ENCODE results near the gene ERF.

The ERF gene

GRCh38 chr19:42279902-42280814 is 25.2 kb upstream of the ERF start:
- H3K27me3 ChIP-seq (ENCODE audit: control insufficient read depth, low read length) = no peaks in the 10 kb centered on the region
- H3K9me3 ChIP-seq (ENCODE audit: control insufficient read depth, insufficient read depth, low read length) = no peaks in the 10 kb centered on the region
- H4K20me1 ChIP-seq (ENCODE audit: control insufficient read depth, insufficient read depth, low read depth, low read length) = no peaks in the 10 kb centered on the region
- peak overlapping the region; percentile 78 for H3K4me3 ChIP-seq (ENCODE audit: low read length)
- peaks cover 43% of the 10 kb centered on the region for H3K4me1 ChIP-seq (ENCODE audit: control insufficient read depth, low read length)
- peaks cover 22% of the 10 kb centered on the region for H3K79me2 ChIP-seq (ENCODE audit: control insufficient read depth, low read length)
- H3F3A ChIP-seq (ENCODE audit: control insufficient read depth, insufficient read depth) = peaks cover 12% of the 10 kb centered on the region
- H3K4me2 ChIP-seq (ENCODE audit: low read length) = peak overlapping the region; percentile 99
- no peak for TF ChIP-seq EZH2phosphoT487 (IDR thresholded peaks at IDR 0.05; ENCODE audit: borderline replicate concordance, low read length)
- TF ChIP-seq, protein P1, sequence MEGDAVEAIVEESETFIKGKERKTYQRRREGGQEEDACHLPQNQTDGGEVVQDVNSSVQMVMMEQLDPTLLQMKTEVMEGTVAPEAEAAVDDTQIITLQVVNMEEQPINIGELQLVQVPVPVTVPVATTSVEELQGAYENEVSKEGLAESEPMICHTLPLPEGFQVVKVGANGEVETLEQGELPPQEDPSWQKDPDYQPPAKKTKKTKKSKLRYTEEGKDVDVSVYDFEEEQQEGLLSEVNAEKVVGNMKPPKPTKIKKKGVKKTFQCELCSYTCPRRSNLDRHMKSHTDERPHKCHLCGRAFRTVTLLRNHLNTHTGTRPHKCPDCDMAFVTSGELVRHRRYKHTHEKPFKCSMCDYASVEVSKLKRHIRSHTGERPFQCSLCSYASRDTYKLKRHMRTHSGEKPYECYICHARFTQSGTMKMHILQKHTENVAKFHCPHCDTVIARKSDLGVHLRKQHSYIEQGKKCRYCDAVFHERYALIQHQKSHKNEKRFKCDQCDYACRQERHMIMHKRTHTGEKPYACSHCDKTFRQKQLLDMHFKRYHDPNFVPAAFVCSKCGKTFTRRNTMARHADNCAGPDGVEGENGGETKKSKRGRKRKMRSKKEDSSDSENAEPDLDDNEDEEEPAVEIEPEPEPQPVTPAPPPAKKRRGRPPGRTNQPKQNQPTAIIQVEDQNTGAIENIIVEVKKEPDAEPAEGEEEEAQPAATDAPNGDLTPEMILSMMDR (IDR thresholded peaks at IDR 0.05; ENCODE audit: low read depth, low read length, poor library complexity, severe bottlenecking) = peak; percentile 89
- H3K36me3 ChIP-seq (ENCODE audit: control insufficient read depth, low read length) = no peaks in the 10 kb centered on the region
- H3K9me2 ChIP-seq (replicated peaks; ENCODE audit: control insufficient read depth, low read length) = no peaks in the 10 kb centered on the region
- peak overlapping the region; percentile 89 for H3K27ac ChIP-seq (ENCODE audit: low read depth, low read length)

GRCh38 chr19:42279155-42279901 is 24.4 kb upstream of the ERF start:
- H3K27ac ChIP-seq (ENCODE audit: low read depth, low read length) = peak overlapping the region; percentile 89; the same call in 1 of the 2 replicates

DNA sequence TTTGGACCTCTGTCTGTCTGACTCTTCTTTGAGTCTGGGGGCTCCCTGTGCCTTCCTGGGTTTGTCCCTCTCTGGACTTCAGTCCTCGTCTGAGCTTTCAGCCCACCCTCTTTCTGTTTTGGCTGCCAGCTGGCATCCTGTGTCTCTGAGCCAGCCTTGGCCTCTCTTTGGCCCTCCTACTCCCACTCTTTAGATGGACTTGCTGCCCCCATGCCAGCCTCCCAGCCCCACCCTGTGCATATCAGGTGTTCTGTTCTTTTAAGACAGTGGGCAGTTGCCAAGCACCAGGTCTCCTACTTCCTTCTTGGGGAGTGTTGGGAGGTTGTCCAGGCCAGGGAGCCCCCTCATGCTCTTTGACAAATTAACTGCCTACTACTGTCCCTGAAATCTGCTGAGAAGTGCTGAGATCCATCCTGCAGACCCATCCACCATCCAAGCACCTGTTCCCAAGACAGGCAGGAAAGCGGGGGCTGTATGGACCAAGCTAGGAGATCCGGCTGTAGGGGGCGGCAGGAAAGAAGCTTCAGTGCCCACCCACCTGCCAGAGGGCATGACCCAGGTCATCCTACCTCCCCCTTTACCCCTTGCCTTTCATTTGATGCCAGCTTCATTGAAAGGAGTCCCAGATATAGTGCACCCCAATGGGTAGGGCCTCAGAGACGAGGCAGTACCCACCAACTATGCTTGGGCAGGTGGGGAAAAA is 23.7 kb upstream of the ERF start:
- Histone ChIP-seq H3F3A (ENCODE audit: control insufficient read depth, insufficient read depth) (peaks cover 12% of the 10 kb centered on the region), H3K27ac (ENCODE audit: low read depth, low read length) (no peak overlapping the region)
- TF ChIP-seq, protein P1 (IDR thresholded peaks at IDR 0.05; ENCODE audit: low read depth, low read length, poor library complexity, severe bottlenecking) = no peak
- no peak for TF ChIP-seq EZH2phosphoT487 (IDR thresholded peaks at IDR 0.05; ENCODE audit: borderline replicate concordance, low read length)

More at GRCh38 chr19:42279155-42279901, 24.4 kb upstream of the ERF start:
- peaks cover 4% of the 10 kb centered on the region; the same call in 1 of the 2 replicates for H3K36me3 ChIP-seq (ENCODE audit: control insufficient read depth, low read length)
- no peaks in the 10 kb centered on the region for H3K9me2 ChIP-seq (replicated peaks; ENCODE audit: control insufficient read depth, low read length)
- no peaks in the 10 kb centered on the region for H3K27me3 ChIP-seq (ENCODE audit: control insufficient read depth, low read length)
- peaks cover 40% of the 10 kb centered on the region for H3K4me1 ChIP-seq (ENCODE audit: control insufficient read depth, low read length)
- no peaks in the 10 kb centered on the region for H4K20me1 ChIP-seq (ENCODE audit: control insufficient read depth, insufficient read depth, low read depth, low read length)
- peaks cover 12% of the 10 kb centered on the region for H3F3A ChIP-seq (ENCODE audit: control insufficient read depth, insufficient read depth)
- no peaks in the 10 kb centered on the region for H3K9me3 ChIP-seq (ENCODE audit: control insufficient read depth, insufficient read depth, low read length)
- H3K79me2 ChIP-seq (ENCODE audit: control insufficient read depth, low read length) = peaks cover 14% of the 10 kb centered on the region
- TF ChIP-seq, protein P1 (IDR thresholded peaks at IDR 0.05; ENCODE audit: low read depth, low read length, poor library complexity, severe bottlenecking) = no peak
- no peak for TF ChIP-seq EZH2phosphoT487 (IDR thresholded peaks at IDR 0.05; ENCODE audit: borderline replicate concordance, low read length)
- peak overlapping the region; percentile 99 for H3K4me2 ChIP-seq (ENCODE audit: low read length)
- peak overlapping the region; percentile 78 for H3K4me3 ChIP-seq (ENCODE audit: low read length)

More for the DNA sequence above, 23.7 kb upstream of the ERF start:
- Histone ChIP-seq H3K4me2 (ENCODE audit: low read length) (peak overlapping the region; percentile 99), H3K9me2 (replicated peaks; ENCODE audit: control insufficient read depth, low read length) (no peaks in the 10 kb centered on the region), H3K4me3 (ENCODE audit: low read length) (peak overlapping the region; percentile 78; the same call in 1 of the 2 replicates), H3K36me3 (ENCODE audit: control insufficient read depth, low read length) (peaks cover 6% of the 10 kb centered on the region; the same call in 1 of the 2 replicates), H3K9me3 (ENCODE audit: control insufficient read depth, insufficient read depth, low read length) (no peaks in the 10 kb centered on the region), H3K4me1 (ENCODE audit: control insufficient read depth, low read length) (peaks cover 40% of the 10 kb centered on the region), H3K27me3 (ENCODE audit: control insufficient read depth, low read length) (no peaks in the 10 kb centered on the region), H4K20me1 (ENCODE audit: control insufficient read depth, insufficient read depth, low read depth, low read length) (no peaks in the 10 kb centered on the region), H3K79me2 (ENCODE audit: control insufficient read depth, low read length) (peaks cover 14% of the 10 kb centered on the region)

Measured in DOHH2 (cell line).